ENCODE results near the gene GNAZ.

GNAZ gene

DNA sequence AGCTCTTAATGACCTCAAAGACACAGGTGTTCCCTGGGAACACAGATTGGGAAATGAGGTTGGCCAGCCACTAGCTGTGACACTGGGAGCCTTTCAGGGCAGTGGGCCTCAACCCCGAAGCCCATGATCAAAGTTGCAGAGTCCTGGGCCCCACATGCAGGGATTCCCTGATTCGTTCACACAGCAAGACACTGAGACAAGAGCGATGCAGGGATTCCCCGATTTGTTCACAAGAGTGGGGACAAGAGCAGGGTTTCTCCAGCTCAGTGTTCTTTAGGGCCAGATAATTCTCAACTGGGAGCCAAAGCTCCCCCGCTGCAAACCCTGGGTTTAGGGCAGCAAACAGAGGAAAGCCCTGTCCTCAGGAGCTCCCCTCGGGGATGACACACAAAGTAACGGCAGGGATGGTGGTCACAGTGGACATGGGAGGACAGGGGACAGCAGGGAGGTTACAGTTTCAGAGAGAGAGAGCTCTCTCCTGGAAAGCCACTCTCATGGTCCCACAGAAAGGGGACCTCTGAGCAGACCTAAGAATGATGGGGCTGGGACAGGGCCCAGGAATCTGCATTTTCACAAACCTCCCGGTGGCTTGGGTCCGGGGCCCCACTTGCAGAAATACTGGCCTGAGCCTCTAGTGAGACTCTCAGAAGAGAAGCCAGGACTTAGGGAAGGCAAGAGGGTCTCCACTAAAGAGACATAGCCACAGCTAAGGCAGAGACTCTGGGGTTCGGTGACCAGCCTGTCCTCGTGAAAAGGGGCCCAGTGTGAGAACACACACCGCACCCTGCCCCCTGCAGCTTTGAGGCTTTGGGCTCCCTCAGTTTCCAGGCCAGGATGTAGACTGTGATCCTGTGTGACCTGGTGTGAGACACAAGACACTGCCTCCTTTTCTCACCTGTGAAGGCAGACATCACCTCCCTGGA is 7.4 kb upstream of the GNAZ start:
- TF ChIP-seq JUND (IDR thresholded peaks at IDR 0.05; ENCODE audit: low read depth), result no peak
- DNase-seq (ENCODE audit: low read depth in 1 of 2, low spot score in 1 of 2), result no peak

DNA sequence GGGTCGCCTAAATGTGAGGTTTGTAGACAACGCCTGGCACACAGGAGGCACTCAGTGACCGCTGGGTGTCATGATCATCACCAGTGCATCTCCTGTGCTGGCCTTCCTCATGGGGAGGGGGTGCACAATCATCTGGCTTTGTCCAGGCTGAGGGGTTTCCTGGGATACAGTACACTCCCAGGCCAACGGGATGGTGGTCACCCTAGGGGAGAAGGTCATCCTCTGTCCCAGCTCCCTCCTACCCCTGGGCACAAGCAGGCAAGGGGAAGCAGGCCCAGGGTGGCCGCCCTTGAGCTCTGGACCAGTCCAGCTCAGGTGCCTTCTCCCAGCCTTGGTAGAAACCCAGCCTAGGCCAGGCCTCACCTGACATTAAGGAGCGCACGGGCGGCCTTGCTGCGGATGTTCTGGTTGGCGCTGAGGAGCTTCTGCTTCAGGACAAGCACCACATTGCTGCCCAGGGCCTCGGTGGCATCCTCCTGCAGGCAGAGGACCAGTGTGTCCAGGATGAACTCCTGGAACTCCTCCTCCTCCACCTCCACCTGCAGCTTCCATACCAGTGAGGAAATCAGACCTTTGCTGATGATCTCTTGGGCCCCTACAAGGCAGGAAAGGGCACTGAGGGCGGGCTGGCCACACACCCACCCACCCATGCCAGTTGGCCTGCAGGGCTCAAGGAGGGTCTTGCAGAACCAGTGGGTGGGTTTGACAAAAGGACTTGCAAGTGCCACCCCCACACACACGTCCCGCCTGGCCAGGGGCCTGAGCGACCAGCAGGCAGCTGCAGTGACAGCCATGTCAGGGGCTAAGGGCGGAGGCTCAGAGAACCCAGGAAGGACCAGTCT is 6.6 kb upstream of the GNAZ start:
- in situ Hi-C loops (cut with HindIII; ENCODE audit: low pct_unique_long_range_greater_than_20kb, low sequenced_read_pairs), result no loop called here
- no peak for TF ChIP-seq JUND (IDR thresholded peaks at IDR 0.05; ENCODE audit: low read depth)
- DNase-seq (ENCODE audit: low read depth in 1 of 2, low spot score in 1 of 2), result no peak

More for the DNA sequence above, 7.4 kb upstream of the GNAZ start:
- in situ Hi-C loops (cut with HindIII; ENCODE audit: low pct_unique_long_range_greater_than_20kb, low sequenced_read_pairs), result no loop called here

DNA sequence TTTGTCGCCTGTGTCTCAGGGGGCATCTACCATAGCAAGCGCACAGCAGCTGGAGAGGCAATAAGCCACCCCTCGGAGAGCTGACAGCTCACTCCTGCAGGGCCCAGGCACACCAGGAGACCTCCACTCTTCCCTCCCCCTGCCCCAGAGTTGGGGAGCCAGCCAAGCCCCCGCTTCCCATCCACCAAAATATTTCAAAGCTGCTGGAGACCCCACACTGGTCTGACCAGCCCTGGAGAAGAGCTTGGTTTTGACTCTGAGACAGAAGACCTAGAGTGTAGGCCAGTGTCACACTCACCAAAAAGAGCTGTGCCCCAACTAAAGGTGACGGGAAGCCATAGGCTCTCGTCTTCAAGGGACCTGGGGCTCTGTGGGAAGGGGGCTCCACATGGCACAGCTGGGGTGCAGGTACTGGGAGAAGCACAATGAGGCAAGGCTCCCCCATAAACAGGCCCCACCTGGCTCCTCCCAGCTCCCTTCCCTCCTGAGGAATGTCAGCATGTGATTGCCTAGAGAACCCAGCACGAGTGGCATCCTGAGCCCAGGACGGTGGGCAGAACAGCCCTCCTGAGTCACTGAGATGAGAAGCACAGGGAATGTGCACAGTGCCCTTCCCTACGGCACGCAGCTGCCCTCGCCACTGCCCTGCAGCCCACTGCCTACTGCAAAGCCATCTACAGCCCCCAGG is 5.8 kb upstream of the GNAZ start:
- TF ChIP-seq JUND (IDR thresholded peaks at IDR 0.05; ENCODE audit: low read depth), result no peak
- no peak for DNase-seq (ENCODE audit: low read depth in 1 of 2, low spot score in 1 of 2)
- in situ Hi-C loops (cut with HindIII; ENCODE audit: low pct_unique_long_range_greater_than_20kb, low sequenced_read_pairs), result no loop called here

DNA sequence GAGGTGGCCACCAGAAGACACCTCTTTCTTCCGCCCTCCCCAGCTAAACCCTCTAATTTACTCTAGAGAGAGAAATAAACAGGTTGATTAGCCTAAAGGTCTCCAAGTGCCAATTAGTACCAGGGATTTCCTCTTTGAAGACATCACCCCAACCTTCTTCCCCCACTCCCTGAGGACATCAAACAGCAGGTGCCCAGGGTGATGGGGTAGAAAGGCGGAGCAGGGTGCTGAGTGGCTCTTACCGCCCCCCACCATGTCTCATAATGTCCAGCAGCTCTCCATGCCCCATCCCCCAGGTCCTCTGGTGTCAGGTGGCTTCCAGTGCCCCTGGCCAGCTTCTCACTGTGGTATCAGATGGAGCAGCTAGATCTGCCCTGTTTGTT is 5.3 kb upstream of the GNAZ start:
- TF ChIP-seq JUND (IDR thresholded peaks at IDR 0.05; ENCODE audit: low read depth), result no peak
- in situ Hi-C loops (cut with HindIII; ENCODE audit: low pct_unique_long_range_greater_than_20kb, low sequenced_read_pairs), result no loop called here
- DNase-seq (ENCODE audit: low read depth in 1 of 2, low spot score in 1 of 2), result no peak

DNA sequence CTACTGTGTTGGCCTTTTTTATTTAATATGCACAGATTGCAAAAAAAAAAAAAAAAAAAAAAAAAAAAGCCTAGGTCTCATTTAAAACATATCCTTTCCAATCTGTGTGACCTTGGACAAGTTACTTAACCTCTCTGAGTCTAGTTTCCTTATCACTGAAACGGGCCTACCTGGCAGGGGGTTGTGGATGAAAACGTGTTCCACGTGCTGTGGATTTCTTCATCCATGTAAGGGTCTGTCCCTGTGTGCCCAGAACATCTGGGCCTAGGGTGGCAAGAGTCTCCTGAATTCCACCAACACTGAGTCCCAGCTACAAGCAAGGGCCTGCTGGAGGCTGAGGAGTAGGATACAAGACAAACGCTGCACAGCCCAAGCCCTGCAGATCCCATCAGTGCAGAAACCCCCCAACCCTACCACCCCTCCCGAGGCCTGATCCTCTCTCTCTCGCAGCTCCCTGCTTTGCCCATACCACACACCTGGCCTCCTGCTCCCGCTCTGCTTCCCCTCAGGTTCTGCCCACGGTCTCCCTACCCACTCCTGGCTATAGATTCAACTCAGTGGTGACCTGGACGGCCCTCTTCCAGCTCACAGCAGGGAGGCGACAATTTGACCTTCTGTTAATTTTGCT is 4.7 kb upstream of the GNAZ start:
- in situ Hi-C loops (cut with HindIII; ENCODE audit: low pct_unique_long_range_greater_than_20kb, low sequenced_read_pairs), result no loop called here
- DNase-seq (ENCODE audit: low read depth in 1 of 2, low spot score in 1 of 2), result no peak
- TF ChIP-seq JUND (IDR thresholded peaks at IDR 0.05; ENCODE audit: low read depth), result no peak

DNA sequence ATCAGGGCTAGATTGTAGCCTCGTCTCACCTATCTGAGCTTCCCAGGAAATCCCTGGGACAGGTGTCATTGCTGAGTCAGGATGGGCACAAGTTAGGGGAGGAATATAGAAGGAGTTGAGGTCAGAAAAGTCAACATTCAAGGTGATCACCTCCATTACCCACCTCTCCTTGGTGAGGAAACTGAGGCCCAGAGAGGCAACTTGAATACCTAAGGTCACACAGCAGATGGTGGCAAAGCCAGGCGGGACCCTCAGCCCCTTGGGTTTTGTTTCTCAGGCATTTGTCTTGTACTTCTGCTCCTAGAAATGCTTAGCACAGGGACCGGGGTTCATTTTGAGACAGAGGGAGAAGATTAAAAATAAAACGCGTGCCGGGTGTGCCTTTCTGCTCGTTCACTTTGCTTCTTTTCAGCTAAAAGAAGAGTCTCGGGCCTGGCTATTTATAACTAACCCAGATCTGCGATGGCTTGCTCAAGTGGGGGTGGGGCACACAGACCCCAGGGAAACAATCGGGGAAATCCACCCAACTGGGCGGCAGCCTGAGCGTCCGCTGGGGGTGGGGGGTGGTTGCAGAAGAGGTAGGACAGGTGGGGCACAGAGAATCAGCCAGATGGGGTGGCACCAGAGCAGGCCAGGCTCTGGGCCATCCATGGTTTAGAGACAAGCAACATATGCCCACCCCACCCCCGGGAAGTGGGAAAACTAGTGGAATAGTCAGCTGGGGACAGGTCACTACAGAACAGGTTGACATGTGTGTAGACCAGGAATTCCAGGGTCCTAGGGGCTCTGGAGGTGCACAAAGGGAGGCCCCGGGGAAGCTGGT is 3.9 kb upstream of the GNAZ start:
- in situ Hi-C loops (cut with HindIII; ENCODE audit: low pct_unique_long_range_greater_than_20kb, low sequenced_read_pairs), result no loop called here
- no peak for DNase-seq (ENCODE audit: low read depth in 1 of 2, low spot score in 1 of 2)
- no peak for TF ChIP-seq JUND (IDR thresholded peaks at IDR 0.05; ENCODE audit: low read depth)

DNA sequence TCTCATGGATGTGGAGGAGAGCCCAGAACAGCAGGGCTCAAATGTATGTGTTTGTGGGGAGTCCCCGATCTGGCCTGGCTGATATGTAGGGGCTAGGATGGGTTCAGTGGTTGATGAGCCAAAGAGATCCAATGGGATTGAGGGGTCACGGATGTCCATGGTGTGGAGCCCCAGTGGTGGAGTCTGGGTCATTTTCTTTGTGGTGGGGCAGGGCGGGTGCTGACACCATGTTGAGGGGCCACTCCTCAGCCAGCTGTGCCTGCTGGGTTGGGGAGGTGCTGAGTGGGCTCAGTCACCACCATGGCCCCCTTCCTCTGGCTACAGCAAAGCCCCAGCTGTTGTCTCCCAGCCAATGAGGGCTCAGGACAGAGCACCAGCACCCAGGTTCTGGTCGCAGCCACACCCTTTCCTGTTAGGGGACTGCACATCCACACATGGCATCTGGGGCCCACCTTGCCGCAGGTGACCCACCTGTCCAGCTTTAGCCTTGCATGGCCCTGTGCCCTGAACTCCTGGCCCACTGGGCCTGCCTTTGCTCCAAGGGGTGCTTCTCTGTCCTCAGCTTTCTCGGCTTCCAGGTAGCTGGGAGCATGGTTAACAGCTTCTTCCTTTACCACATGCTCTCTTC is 3.2 kb upstream of the GNAZ start:
- TF ChIP-seq JUND (IDR thresholded peaks at IDR 0.05; ENCODE audit: low read depth), result no peak
- DNase-seq (ENCODE audit: low read depth in 1 of 2, low spot score in 1 of 2), result no peak
- in situ Hi-C loops (cut with HindIII; ENCODE audit: low pct_unique_long_range_greater_than_20kb, low sequenced_read_pairs), result no loop called here

DNA sequence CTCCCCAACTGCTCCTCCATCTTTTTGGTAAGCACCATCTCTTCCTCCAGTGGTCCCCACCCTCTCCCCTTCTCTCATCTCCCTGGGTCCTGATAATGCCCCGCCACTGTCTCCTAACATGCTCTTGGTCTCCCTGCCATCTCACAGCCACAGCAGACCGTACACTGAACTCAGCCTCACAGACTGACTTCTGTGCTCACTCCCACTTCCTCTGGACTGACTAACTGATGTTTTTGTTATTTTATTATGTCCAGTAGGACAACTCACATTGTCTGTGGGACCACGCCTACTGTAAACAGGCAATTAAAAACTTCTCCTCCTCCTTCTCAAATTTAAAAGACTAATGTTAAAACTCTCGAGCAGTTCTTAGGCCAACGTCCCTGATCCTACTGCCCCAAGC is 2.6 kb upstream of the GNAZ start:
- no peak for DNase-seq (ENCODE audit: low read depth in 1 of 2, low spot score in 1 of 2)
- in situ Hi-C loops (cut with HindIII; ENCODE audit: low pct_unique_long_range_greater_than_20kb, low sequenced_read_pairs), result no loop called here
- no peak for TF ChIP-seq JUND (IDR thresholded peaks at IDR 0.05; ENCODE audit: low read depth)

DNA sequence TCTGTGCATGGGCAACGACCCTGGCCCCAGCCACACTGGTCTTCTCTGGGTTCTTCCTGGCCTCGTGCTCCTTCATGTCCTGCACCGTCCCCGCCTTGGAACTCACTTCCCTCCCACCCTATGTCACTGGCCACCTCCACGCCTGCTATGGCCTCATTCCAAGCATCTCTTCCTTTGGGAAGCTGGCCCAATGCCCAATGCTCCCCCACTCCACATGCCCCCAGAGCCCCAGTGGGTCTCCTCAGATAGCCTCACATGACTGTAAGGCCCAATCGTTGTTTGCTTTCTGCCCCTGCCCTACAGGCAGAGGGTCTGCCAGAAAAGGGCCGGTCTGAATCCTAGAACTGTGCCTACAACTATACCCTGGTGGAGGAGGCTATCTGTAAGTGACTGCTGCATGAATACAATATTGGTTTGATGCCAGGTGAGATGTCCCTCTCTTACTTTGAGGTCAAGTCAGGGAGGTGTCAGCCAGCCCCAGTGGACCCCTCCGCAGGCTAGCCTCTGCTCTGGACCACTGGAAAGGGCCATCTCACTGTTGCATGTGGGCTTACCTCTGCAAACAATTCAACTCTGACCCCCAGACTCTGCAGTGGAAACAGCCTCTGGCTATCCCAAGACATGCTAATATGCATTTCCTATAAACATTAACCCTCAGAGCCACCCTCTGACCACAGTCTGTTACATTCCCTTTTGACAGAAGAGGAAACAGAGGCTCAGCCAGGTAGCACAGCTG is 2.1 kb upstream of the GNAZ start:
- in situ Hi-C loops (cut with HindIII; ENCODE audit: low pct_unique_long_range_greater_than_20kb, low sequenced_read_pairs), result no loop called here
- no peak for TF ChIP-seq JUND (IDR thresholded peaks at IDR 0.05; ENCODE audit: low read depth)
- no peak for DNase-seq (ENCODE audit: low read depth in 1 of 2, low spot score in 1 of 2)

DNA sequence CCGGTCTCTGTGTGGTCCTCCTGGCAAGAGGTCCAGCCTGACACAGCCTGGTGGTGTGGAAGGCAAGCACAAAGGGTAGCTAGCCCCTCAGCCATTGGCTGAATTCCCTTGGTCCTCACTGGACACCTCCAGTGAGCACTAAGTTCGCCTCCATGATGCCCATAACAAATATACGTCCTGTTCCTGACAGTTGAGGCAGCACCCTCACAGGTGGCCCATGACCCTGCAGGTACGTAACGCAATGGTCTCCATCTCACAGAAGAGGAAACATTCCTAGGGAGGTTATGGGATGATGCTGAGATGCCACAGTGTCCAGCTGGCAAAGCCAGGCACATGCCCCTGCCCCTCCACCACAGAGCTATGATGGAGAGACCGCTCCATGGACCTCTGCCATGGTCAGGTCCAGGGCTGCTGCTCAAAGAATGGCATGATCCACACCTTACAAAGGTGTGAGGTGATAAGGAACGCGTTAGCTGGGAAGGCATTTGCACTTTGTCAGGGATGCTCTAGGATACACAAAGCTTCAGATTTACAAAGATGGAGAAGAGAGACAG is 1.4 kb upstream of the GNAZ start:
- in situ Hi-C loops (cut with HindIII; ENCODE audit: low pct_unique_long_range_greater_than_20kb, low sequenced_read_pairs), result no loop called here
- no peak for DNase-seq (ENCODE audit: low read depth in 1 of 2, low spot score in 1 of 2)
- TF ChIP-seq JUND (IDR thresholded peaks at IDR 0.05; ENCODE audit: low read depth), result no peak

Measured in T47D (cell line).